ENCODE results near the gene RBM33. TPM values are rescaled to one million over a fixed set of nuclear protein-coding genes. Genes with fewer than 3 reads are reported as not detected.

RBM33 gene
- polyA plus RNA-seq, 2 of the 4 experiments (the other 2 are of a cell fraction) = 21.7 to 21.9 TPM

- TF ChIP-seq, protein P1, sequence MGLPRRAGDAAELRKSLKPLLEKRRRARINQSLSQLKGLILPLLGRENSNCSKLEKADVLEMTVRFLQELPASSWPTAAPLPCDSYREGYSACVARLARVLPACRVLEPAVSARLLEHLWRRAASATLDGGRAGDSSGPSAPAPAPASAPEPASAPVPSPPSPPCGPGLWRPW (IDR thresholded peaks at IDR 0.05) = no peak
- TF ChIP-seq RNF2 (IDR thresholded peaks at IDR 0.05; ENCODE audit: borderline replicate concordance, low read depth) = no peak
- TF ChIP-seq CTCF (IDR thresholded peaks at IDR 0.05) = peak; percentile 91
- peak; percentile 88 to 89 for TF ChIP-seq RAD21 (conservative IDR thresholded peaks at IDR 0.05 in 1 of 2, IDR thresholded peaks at IDR 0.05 in 1 of 2)
- TF ChIP-seq BCL3 (IDR thresholded peaks at IDR 0.05) = no peak
- TF ChIP-seq MYC (IDR thresholded peaks at IDR 0.05; ENCODE audit: borderline replicate concordance, low read length) = no peak
- TF ChIP-seq SMC3 (IDR thresholded peaks at IDR 0.05) = peak; percentile 98
- CTCF ChIA-PET = interaction anchor here (0.5 to 12.8 kb wide), 67 partner anchors 9 to 957 kb away, joined by 3 to 200 read pairs (median 5); no protein-coding TSS in a partner anchor
- H3K4me2 ChIP-seq = peak overlapping the region; percentile 77
- WGBS (ENCODE audit: missing lambda C conversion rate) = 16% methylated on average over 12 of the region's 12 CpGs
- no peak overlapping the region for H3K4me3 ChIP-seq
- no peaks in the 10 kb centered on the region for H3K9me3 ChIP-seq
- peak overlapping the region; percentile 16 to 49; a peak in 2 of 6 replicates for H3K27ac ChIP-seq
- peaks cover 27% of the 10 kb centered on the region for H3K4me1 ChIP-seq
- peak; percentile 70 to 75 for DNase-seq (ENCODE audit: low read depth in 1 of 2, low spot score in 1 of 2)
- peak; percentile 74 to 91 for ATAC-seq
- peak; percentile 80 for FAIRE-seq
- POLR2A ChIA-PET = interaction anchor here (1.0 kb wide), 2 partner anchors 20 to 45 kb away, joined by 4 to 5 read pairs; partner anchors contain the start of gene RBM33
These were observed 45.7 kb upstream of the RBM33 start for GRCh38 chr7:155598810-155599210.

DNA sequence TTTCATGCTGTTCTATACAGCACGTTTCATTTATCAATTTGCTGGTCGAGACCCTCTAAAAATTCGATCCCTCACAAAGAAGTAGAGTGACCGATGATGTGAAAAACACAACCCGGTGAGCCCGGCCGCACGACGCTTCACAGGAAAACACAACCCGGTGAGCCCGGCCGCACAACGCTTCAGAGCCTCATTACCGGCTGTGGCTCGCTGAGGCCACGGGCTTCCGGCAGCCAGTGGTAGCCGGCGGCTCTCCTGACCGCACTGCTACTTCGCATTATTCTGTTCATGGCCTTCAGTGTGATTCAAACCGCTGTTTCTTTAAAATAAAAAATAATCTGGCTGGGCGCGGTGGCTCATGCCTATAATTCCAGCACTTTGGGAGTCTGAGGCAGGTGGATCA is 42.3 kb upstream of the RBM33 start:
- no peak overlapping the region for H3K27ac ChIP-seq
- H3K4me3 ChIP-seq = no peak overlapping the region
- peaks cover 14% of the 10 kb centered on the region for H3K4me1 ChIP-seq
- POLR2A ChIA-PET = no interaction called here
- CTCF ChIA-PET = interaction anchor here (1.5 to 12.8 kb wide), 3 partner anchors 9 to 133 kb away, joined by 4 to 200 read pairs (median 6); no protein-coding TSS in a partner anchor
- WGBS (ENCODE audit: missing lambda C conversion rate) = 87% methylated on average over 24 of the region's 24 CpGs
- TF ChIP-seq EHF (CRISPR knock-in tag; IDR thresholded peaks at IDR 0.05) (no peak), NPAS2 (CRISPR knock-in tag; IDR thresholded peaks at IDR 0.05; ENCODE audit: borderline replicate concordance) (no peak), MYC (IDR thresholded peaks at IDR 0.05; ENCODE audit: borderline replicate concordance, low read length) (no peak), KDM5A (IDR thresholded peaks at IDR 0.05) (no peak), BCL3 (IDR thresholded peaks at IDR 0.05) (no peak), CBX2 (IDR thresholded peaks at IDR 0.05; ENCODE audit: borderline replicate concordance, low read depth) (no peak)
- TF ChIP-seq, protein P2, sequence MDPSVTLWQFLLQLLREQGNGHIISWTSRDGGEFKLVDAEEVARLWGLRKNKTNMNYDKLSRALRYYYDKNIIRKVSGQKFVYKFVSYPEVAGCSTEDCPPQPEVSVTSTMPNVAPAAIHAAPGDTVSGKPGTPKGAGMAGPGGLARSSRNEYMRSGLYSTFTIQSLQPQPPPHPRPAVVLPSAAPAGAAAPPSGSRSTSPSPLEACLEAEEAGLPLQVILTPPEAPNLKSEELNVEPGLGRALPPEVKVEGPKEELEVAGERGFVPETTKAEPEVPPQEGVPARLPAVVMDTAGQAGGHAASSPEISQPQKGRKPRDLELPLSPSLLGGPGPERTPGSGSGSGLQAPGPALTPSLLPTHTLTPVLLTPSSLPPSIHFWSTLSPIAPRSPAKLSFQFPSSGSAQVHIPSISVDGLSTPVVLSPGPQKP (IDR thresholded peaks at IDR 0.05; ENCODE audit: low read depth, low read length) = no peak
- H3K9me3 ChIP-seq = no peaks in the 10 kb centered on the region
- no peak for DNase-seq (ENCODE audit: low read depth in 1 of 2, low spot score in 1 of 2)
- no peak for ATAC-seq
- FAIRE-seq = no peak
- no peak overlapping the region for H3K4me2 ChIP-seq

- ATAC-seq = no peak
- Histone ChIP-seq H3K4me2 (no peak overlapping the region), H3K27ac (0 out of 6 replicates have a peak overlapping the region, but pooled peaks of 1 of the 2 experiments have one; percentile 31), H3K4me3 (no peak overlapping the region), H3K9me3 (no peaks in the 10 kb centered on the region), H3K4me1 (peaks cover 8% of the 10 kb centered on the region)
- no peak for DNase-seq (ENCODE audit: low read depth in 1 of 2, low spot score in 1 of 2)
- POLR2A ChIA-PET = no interaction called here
- 35% methylated on average over 7 of the region's 7 CpGs for WGBS (ENCODE audit: missing lambda C conversion rate)
- TF ChIP-seq ESRRA (IDR thresholded peaks at IDR 0.05; ENCODE audit: borderline replicate concordance, low read length) = no peak
- no peak for TF ChIP-seq HDAC2 (IDR thresholded peaks at IDR 0.05)
- CTCF ChIA-PET = interaction anchor here (2.1 to 12.8 kb wide), 3 partner anchors 9 to 133 kb away, joined by 6 to 200 read pairs (median 7); no protein-coding TSS in a partner anchor
- FAIRE-seq = no peak
These were observed 41.7 kb upstream of the RBM33 start for GRCh38 chr7:155602750-155603149.

Measured in A549 (cell line).